ENCODE data around the gene DIP2A.

Gene DIP2A

GRCh38 chr21:46552274-46552673 is 93.6 kb downstream of the DIP2A start:
- in situ Hi-C loops (cut with HindIII; ENCODE audit: low sequenced_read_pairs) = no loop called here

- in situ Hi-C loops (cut with HindIII; ENCODE audit: low sequenced_read_pairs) = no loop called here
Measured at GRCh38 chr21:46552865-46553379, 94.2 kb downstream of the DIP2A start.

- in situ Hi-C loops (cut with HindIII; ENCODE audit: low sequenced_read_pairs) = no loop called here
Measured at GRCh38 chr21:46553993-46554392, 95.3 kb downstream of the DIP2A start.

GRCh38 chr21:46554431-46555224 is 95.9 kb downstream of the DIP2A start:
- in situ Hi-C loops (cut with HindIII; ENCODE audit: low sequenced_read_pairs) = no loop called here

GRCh38 chr21:46555225-46555617 is 96.5 kb downstream of the DIP2A start:
- in situ Hi-C loops (cut with HindIII; ENCODE audit: low sequenced_read_pairs) = no loop called here

GRCh38 chr21:46555678-46556077 is 97.0 kb downstream of the DIP2A start:
- in situ Hi-C loops (cut with HindIII; ENCODE audit: low sequenced_read_pairs) = no loop called here

- in situ Hi-C loops (cut with HindIII; ENCODE audit: low sequenced_read_pairs) = no loop called here
Measured at GRCh38 chr21:46556802-46557201, 98.1 kb downstream of the DIP2A start.

GRCh38 chr21:46557469-46557868 is 98.8 kb downstream of the DIP2A start:
- in situ Hi-C loops (cut with HindIII; ENCODE audit: low sequenced_read_pairs) = no loop called here

GRCh38 chr21:46557919-46558392 is 99.3 kb downstream of the DIP2A start:
- in situ Hi-C loops (cut with HindIII; ENCODE audit: low sequenced_read_pairs) = no loop called here

- in situ Hi-C loops (cut with HindIII; ENCODE audit: low sequenced_read_pairs) = no loop called here
Measured at GRCh38 chr21:46559291-46559983, 100.7 kb downstream of the DIP2A start.

- in situ Hi-C loops (cut with HindIII; ENCODE audit: low sequenced_read_pairs) = no loop called here
Measured at GRCh38 chr21:46560568-46561444, 102.1 kb downstream of the DIP2A start.

GRCh38 chr21:46561445-46562090 is 102.9 kb downstream of the DIP2A start:
- in situ Hi-C loops (cut with HindIII; ENCODE audit: low sequenced_read_pairs) = no loop called here

GRCh38 chr21:46562472-46562871 is 103.8 kb downstream of the DIP2A start:
- in situ Hi-C loops (cut with HindIII; ENCODE audit: low sequenced_read_pairs) = no loop called here

GRCh38 chr21:46562964-46563607 is 104.4 kb downstream of the DIP2A start:
- in situ Hi-C loops (cut with HindIII; ENCODE audit: low sequenced_read_pairs) = no loop called here

GRCh38 chr21:46564391-46564790 is 105.7 kb downstream of the DIP2A start:
- in situ Hi-C loops (cut with HindIII; ENCODE audit: low sequenced_read_pairs) = no loop called here

- in situ Hi-C loops (cut with HindIII; ENCODE audit: low sequenced_read_pairs) = no loop called here
Measured at GRCh38 chr21:46567348-46567747, 108.7 kb downstream of the DIP2A start.

GRCh38 chr21:46568562-46568961 is 109.9 kb downstream of the DIP2A start:
- in situ Hi-C loops (cut with HindIII; ENCODE audit: low sequenced_read_pairs) = no loop called here

GRCh38 chr21:46569081-46569480 is 110.4 kb downstream of the DIP2A start:
- in situ Hi-C loops (cut with HindIII; ENCODE audit: low sequenced_read_pairs) = no loop called here

GRCh38 chr21:46570119-46570518 is 111.4 kb downstream of the DIP2A start:
- in situ Hi-C loops (cut with HindIII; ENCODE audit: low sequenced_read_pairs) = no loop called here

GRCh38 chr21:46570631-46571030 is 111.9 kb downstream of the DIP2A start:
- in situ Hi-C loops (cut with HindIII; ENCODE audit: low sequenced_read_pairs) = no loop called here

Data from DLD1 (cell line).